Epithelial cell of proximal tubule (primary cell): Measurements from ENCODE around the gene CEPT1. TPM values are rescaled to one million over a fixed set of nuclear protein-coding genes. Genes with fewer than 3 reads are reported as not detected.

Source experiments
- DNase-seq: peaks from one replicate; pipeline ENCODE4 v3.0.0-alpha.2; 2011; ENCODE audit warnings: low read depth
- H3K4me3 ChIP-seq: 2 replicates; pipeline ENCODE4 v1.5.1; 2011; ENCODE audit warnings: low read depth, mild to moderate bottlenecking, low read length
- total RNA-seq: library from RNA; depleted of rRNA; stranded (reverse); fragments of >200 nt; gene quantifications from 2 replicates; pipeline ENCODE4 v1.2.3, GENCODE V29; 2015
- TF ChIP-seq, protein P1 (sequence below): conservative IDR thresholded peaks from 2 replicates; pipeline ENCODE4 v1.5.1; 2012; ENCODE audit warnings: low read depth, mild to moderate bottlenecking, low read length

CEPT1 gene
- total RNA-seq, 1 donor from 2014 or later: 15.0 TPM

DNA sequence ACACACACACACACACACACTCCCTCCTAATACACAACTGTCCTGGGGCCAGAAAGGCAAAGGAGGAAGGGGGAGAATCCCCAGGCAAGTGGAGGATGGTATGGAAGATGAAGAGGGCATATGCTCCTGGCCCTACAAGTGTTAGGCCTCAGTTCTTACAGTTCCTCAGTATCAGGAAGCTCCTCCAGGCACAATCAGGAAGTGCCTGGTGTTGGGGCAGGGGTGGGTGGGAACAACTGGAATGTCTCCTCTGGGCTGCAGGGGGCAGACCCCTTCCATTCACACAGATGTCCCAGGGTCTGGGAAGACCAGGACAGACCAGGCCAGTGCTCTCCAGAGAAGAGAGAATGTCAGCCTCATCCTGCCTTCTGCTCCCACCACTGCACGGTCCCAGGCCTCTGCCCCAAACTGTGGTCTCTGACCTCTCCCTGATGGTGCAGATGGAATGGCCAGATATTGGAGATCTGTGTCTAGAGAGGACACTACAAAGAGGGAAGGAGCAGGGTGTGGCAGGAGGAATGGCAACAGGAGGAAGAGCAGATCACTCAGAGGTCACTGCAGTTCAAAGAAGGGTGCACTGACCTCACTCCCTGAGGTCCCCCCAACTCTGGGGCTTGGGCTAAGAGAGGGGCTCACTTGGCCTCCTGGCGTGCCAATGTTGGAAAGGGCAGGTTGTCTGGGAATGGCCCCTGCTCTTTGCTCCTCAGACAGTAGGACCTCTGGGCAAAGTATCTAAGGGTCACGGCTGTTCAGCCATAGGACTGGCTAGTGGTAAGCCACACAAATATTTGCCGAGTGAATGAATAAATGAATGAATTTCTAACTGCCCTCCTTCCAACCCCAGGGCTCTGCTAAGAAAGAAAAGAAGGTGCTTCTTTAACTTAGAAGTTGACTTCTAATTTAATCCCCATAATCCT is 62.9 kb downstream of the CEPT1 start:
- peak overlapping the region; percentile 68 for H3K4me3 ChIP-seq
- DNase-seq: no peak

DNA sequence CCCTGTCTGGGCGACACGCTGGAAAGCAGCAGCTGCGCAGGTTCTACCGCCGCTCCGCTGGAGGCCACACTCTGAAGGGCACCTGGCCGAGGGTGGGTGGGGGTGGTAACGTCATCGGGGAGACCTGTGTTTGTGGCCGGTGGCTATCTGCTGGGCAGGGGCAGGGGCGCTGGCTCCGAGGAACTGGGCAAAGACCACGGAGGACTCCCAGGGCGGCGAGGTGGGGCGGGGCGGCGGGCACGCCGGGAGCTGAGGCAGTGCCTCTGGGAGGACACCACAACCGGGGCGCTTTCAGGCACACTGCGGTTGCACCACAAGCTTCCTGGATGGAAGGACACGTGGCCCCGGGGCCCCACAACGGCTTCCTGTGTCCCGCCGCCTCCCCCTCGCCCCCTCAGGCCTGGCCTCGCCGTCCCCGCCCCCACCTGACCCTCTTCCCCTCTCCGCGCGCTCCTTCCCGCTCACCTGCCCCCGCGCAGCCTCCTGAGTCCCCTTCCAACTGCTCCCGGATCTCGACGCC is 63.7 kb downstream of the CEPT1 start:
- DNase-seq: no peak
- TF ChIP-seq, protein P1, sequence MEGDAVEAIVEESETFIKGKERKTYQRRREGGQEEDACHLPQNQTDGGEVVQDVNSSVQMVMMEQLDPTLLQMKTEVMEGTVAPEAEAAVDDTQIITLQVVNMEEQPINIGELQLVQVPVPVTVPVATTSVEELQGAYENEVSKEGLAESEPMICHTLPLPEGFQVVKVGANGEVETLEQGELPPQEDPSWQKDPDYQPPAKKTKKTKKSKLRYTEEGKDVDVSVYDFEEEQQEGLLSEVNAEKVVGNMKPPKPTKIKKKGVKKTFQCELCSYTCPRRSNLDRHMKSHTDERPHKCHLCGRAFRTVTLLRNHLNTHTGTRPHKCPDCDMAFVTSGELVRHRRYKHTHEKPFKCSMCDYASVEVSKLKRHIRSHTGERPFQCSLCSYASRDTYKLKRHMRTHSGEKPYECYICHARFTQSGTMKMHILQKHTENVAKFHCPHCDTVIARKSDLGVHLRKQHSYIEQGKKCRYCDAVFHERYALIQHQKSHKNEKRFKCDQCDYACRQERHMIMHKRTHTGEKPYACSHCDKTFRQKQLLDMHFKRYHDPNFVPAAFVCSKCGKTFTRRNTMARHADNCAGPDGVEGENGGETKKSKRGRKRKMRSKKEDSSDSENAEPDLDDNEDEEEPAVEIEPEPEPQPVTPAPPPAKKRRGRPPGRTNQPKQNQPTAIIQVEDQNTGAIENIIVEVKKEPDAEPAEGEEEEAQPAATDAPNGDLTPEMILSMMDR: no peak
- peak overlapping the region; percentile 68 for H3K4me3 ChIP-seq

More for the DNA sequence above, 62.9 kb downstream of the CEPT1 start:
- TF ChIP-seq, protein P1: no peak

DNA sequence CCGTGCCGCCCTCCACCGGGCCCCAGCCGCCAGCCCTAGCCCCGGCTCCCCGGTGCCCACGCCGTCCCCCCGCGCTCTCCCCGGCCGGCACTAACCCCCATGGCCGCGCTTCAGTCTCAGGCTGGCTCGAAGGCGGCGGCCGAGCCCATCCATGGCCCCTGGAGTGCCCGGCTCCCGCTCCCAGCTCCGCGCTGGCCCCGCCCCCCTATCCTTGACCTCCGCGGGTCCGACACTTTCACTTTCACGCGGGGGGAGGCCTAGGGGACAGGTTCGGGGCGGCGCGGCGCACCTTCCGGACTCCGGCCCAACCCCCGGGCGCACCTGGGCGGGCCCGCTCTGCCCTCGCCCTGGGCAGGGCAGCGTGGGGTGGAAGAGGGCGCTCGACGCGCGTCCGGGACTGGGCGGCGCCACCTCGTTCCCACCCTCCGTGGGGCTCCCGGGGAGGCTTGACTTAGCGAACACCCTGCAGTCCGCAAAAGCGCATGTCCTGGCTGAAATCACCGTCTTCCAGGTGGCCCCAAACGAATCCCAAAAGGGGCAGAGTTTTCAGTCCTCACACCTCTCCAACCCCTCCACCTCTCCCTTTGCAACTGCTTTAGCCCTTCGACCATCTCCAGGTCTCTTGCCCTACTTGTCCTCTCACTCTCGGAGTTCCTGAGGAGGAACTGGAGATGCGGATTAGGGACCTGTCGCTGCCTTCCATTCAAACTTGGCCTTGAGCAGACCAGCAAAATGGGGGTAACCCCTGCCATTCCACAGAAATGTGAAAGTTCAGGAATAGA is 64.4 kb downstream of the CEPT1 start:
- H3K4me3 ChIP-seq: peak overlapping the region; percentile 68
- TF ChIP-seq, protein P1: no peak
- DNase-seq: no peak

DNA sequence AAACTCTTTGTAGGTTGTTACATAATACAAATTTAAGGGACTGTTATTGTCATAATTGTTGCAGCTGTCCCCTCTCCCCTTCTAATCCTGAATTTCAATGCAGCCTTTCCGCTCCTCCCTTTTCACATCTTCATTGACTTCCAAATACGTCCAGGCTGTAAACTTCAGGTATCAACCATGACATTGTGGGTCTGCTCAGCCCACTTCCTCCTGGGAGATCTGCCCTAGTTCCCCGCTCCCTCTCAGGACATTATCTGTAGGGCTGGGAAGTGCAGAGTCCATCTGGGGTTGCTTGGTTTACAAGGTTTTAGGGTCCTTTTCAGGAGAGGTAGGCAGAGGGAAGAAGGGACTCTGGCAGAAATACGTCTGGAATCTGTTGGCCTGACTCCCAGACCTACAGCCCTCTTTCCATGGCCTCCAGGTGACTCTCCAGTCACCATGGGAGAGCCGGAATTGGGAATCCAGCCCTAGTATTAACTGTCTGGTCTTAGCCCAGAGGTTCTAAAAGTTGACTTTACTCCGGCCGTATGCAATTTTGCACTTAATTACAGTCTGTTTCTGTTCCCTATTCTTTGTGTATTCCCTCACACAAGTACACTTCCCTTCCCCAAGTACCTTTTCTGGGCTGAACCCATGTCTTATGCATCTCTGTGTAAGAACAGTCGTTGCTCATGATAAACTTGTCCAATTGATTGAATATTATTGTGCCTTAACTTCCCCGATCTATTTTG is 65.1 kb downstream of the CEPT1 start:
- no peak overlapping the region for H3K4me3 ChIP-seq
- DNase-seq: no peak
- TF ChIP-seq, protein P1: no peak

DNA sequence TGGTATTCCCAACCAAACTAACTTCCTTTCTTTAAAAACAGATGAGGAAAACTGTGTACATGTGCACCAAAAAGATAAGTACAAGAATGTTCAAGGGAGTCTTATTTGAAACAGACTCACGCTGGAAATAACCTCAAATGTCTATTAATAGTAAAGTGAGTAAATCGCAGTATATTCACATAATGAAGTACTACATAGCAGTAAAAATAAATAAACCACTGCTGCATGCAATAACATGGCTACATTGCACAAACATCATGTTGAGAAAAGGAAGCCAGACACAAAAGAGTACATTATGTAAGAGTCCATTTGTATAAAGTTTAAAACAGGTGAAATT is 65.7 kb downstream of the CEPT1 start:
- TF ChIP-seq, protein P1: no peak
- no peak for DNase-seq
- no peak overlapping the region for H3K4me3 ChIP-seq

DNA sequence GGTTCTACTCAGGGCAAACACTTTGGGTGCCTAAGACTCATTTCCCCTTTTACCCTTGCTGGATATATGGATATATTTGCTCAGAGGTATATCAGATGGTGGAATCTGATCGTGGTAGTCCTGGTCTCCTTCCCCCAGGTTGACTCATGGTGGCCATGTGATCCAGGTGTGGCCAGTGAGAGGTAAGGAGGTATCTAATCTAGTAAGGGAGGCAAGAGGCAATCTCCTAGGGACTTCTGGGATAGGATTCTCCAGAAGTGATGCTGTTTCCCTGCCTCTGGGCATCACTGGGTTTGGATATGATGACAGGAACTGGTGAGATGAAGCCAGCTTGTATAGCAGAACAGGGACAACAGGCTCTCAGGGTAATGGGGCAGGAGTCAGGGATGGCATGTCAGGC is 68.9 kb downstream of the CEPT1 start:
- no peak for DNase-seq
- no peak overlapping the region for H3K4me3 ChIP-seq
- TF ChIP-seq, protein P1: no peak
